Left hindlimb (tissue), 1 donor: ENCODE results near the gene COL1A1.

Experiments
- DNase-seq: peaks from one replicate; pipeline ENCODE4 v3.0.0-alpha.2; 2018

The COL1A1 gene

GRCh38 chr17:50199803-50200456, 1.5 kb downstream of the COL1A1 start:
- peak; percentile 97 for DNase-seq

- DNase-seq, result peak; percentile 75
Observed at GRCh38 chr17:50199211-50199802, 2.1 kb downstream of the COL1A1 start.

GRCh38 chr17:50198026-50198669, 3.3 kb downstream of the COL1A1 start:
- DNase-seq, result no peak

- DNase-seq, result no peak
Observed at GRCh38 chr17:50196826-50197225, 4.6 kb downstream of the COL1A1 start.

GRCh38 chr17:50196036-50196435, 5.4 kb downstream of the COL1A1 start:
- no peak for DNase-seq

- DNase-seq, result no peak
Observed at GRCh38 chr17:50194934-50195865, 6.2 kb downstream of the COL1A1 start.

- DNase-seq, result peak; percentile 66
Observed at GRCh38 chr17:50194140-50194933, 7.1 kb downstream of the COL1A1 start.

GRCh38 chr17:50192618-50193291, 8.7 kb downstream of the COL1A1 start:
- DNase-seq, result peak; percentile 63

GRCh38 chr17:50192144-50192617, 9.2 kb downstream of the COL1A1 start:
- DNase-seq, result peak; percentile 53

GRCh38 chr17:50191359-50192143, 9.9 kb downstream of the COL1A1 start:
- peak; percentile 79 for DNase-seq

- peak; percentile 78 for DNase-seq
Observed at GRCh38 chr17:50190603-50191358, 10.7 kb downstream of the COL1A1 start.

- DNase-seq, result peak; percentile 81
Observed at GRCh38 chr17:50190293-50190602, 11.2 kb downstream of the COL1A1 start.

- DNase-seq, result peak; percentile 81
Observed at GRCh38 chr17:50189550-50190292, 11.7 kb downstream of the COL1A1 start.

- DNase-seq, result peak; percentile 81
Observed at GRCh38 chr17:50188921-50189549, 12.4 kb downstream of the COL1A1 start.

GRCh38 chr17:50188531-50188920, 12.9 kb downstream of the COL1A1 start:
- no peak for DNase-seq

- DNase-seq, result peak; percentile 78
Observed at GRCh38 chr17:50187751-50188530, 13.5 kb downstream of the COL1A1 start.

GRCh38 chr17:50187394-50187725, 14.1 kb downstream of the COL1A1 start:
- no peak for DNase-seq
